Measurements from ENCODE around the gene TCAIM. TPM values are rescaled to one million over a fixed set of nuclear protein-coding genes. Genes with fewer than 3 reads are reported as not detected.
A peak's percentile ranks its signal among the peaks of the same experiment; 100 is the strongest.

The TCAIM gene
- total RNA-seq, 1 donor from 2014 or later = 35.9 TPM

GRCh38 chr3:44301746-44302145, 36.8 kb upstream of the TCAIM start:
- intact Hi-C loops (cut with micrococcal nuclease) = no loop called here
- Histone ChIP-seq H3K27me3 (ENCODE audit: low read depth) (peaks cover 3% of the 10 kb centered on the region), H3K27ac (replicated peaks) (no peak overlapping the region), H3K4me1 (no peaks in the 10 kb centered on the region), H3K9me3 (replicated peaks) (no peaks in the 10 kb centered on the region), H3K4me3 (no peak overlapping the region), H3K36me3 (no peaks in the 10 kb centered on the region)
- DNase-seq = no peak
- TF ChIP-seq, protein P1, sequence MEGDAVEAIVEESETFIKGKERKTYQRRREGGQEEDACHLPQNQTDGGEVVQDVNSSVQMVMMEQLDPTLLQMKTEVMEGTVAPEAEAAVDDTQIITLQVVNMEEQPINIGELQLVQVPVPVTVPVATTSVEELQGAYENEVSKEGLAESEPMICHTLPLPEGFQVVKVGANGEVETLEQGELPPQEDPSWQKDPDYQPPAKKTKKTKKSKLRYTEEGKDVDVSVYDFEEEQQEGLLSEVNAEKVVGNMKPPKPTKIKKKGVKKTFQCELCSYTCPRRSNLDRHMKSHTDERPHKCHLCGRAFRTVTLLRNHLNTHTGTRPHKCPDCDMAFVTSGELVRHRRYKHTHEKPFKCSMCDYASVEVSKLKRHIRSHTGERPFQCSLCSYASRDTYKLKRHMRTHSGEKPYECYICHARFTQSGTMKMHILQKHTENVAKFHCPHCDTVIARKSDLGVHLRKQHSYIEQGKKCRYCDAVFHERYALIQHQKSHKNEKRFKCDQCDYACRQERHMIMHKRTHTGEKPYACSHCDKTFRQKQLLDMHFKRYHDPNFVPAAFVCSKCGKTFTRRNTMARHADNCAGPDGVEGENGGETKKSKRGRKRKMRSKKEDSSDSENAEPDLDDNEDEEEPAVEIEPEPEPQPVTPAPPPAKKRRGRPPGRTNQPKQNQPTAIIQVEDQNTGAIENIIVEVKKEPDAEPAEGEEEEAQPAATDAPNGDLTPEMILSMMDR (IDR thresholded peaks at IDR 0.05; ENCODE audit: borderline replicate concordance) = no peak

DNA sequence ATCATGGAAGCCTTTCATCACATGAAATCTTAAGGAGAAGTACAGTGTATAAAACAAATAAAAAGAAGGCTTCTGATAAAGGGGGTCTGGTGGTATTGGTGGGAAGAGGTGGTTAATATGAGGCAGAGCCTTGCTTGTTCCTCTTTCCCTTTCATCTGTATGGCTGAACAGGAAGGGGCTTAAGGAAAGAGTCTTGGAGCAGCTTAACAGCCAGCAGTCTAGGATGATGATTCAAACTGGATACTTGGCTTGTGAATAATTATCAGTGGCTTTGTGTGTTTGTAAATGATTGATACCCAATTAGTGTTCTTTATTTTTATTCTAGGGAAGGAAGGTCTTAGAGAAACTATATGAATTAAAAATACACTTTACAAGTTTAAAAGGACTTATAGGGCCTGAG, 29.1 kb upstream of the TCAIM start:
- TF ChIP-seq, protein P1 (IDR thresholded peaks at IDR 0.05; ENCODE audit: borderline replicate concordance) = no peak
- Histone ChIP-seq H3K9me3 (replicated peaks) (no peaks in the 10 kb centered on the region), H3K36me3 (no peaks in the 10 kb centered on the region), H3K4me1 (no peaks in the 10 kb centered on the region), H3K27me3 (ENCODE audit: low read depth) (no peaks in the 10 kb centered on the region), H3K27ac (replicated peaks) (no peak overlapping the region), H3K4me3 (no peak overlapping the region)
- DNase-seq = no peak
- intact Hi-C loops (cut with micrococcal nuclease) = no loop called here

DNA sequence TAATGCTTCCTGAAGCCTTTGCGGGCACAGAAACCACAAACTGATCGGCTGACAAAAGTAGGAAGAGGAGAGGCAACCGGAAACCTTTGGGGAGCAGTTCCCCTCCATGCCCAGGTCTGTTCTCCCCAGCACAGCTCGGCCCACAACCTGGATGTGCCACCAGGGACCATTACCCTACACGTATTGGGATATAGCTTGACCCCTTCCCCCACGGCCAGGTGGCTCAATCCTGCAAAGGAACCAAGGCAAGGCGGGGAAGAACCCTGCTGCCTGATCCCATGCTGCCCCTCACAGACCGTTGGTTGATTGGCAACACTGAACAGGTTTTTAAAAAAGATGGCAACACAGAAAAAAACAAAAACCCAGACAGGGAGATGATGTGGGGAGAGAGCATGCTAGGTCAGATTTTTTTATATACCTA, 19.7 kb upstream of the TCAIM start:
- Histone ChIP-seq H3K4me1 (no peaks in the 10 kb centered on the region), H3K27ac (replicated peaks) (no peak overlapping the region), H3K4me3 (no peak overlapping the region), H3K9me3 (replicated peaks) (no peaks in the 10 kb centered on the region), H3K36me3 (no peaks in the 10 kb centered on the region), H3K27me3 (ENCODE audit: low read depth) (peaks cover 11% of the 10 kb centered on the region)
- DNase-seq = no peak
- TF ChIP-seq, protein P1 (IDR thresholded peaks at IDR 0.05; ENCODE audit: borderline replicate concordance) = no peak
- intact Hi-C loops (cut with micrococcal nuclease) = no loop called here

- TF ChIP-seq, protein P1 (IDR thresholded peaks at IDR 0.05; ENCODE audit: borderline replicate concordance) = no peak
- DNase-seq = no peak
- H3K9me3 ChIP-seq (replicated peaks) = no peaks in the 10 kb centered on the region
- no peaks in the 10 kb centered on the region for H3K36me3 ChIP-seq
- H3K4me1 ChIP-seq = no peaks in the 10 kb centered on the region
- no peak overlapping the region for H3K27ac ChIP-seq (replicated peaks)
- H3K27me3 ChIP-seq (ENCODE audit: low read depth) = peaks cover 11% of the 10 kb centered on the region
- intact Hi-C loops (cut with micrococcal nuclease) = no loop called here
- no peak overlapping the region for H3K4me3 ChIP-seq
Observed at GRCh38 chr3:44321335-44321734, 17.2 kb upstream of the TCAIM start.

GRCh38 chr3:44323341-44323955, 15.1 kb upstream of the TCAIM start:
- TF ChIP-seq, protein P1 (IDR thresholded peaks at IDR 0.05; ENCODE audit: borderline replicate concordance) = peak; percentile 85
- H3K27ac ChIP-seq (replicated peaks) = no peak overlapping the region
- H3K4me3 ChIP-seq = no peak overlapping the region
- no peaks in the 10 kb centered on the region for H3K27me3 ChIP-seq (ENCODE audit: low read depth)
- H3K36me3 ChIP-seq = no peaks in the 10 kb centered on the region
- intact Hi-C loops (cut with micrococcal nuclease) = no loop called here
- DNase-seq = peak; percentile 41
- no peaks in the 10 kb centered on the region for H3K4me1 ChIP-seq
- no peaks in the 10 kb centered on the region for H3K9me3 ChIP-seq (replicated peaks)

Measured in left ventricle myocardium inferior (tissue), 1 donor.